Transverse colon (tissue), 4 donors: ENCODE data around the gene DUSP2. TPM values are rescaled to one million over a fixed set of nuclear protein-coding genes. Genes with fewer than 3 reads are reported as not detected.

Source experiments
- DNase-seq: peaks from one replicate; pipeline ENCODE4 v3.0.0-alpha.2; 2019
- H3K27ac ChIP-seq, 4 donors: fragments of 200-600 bp; sonication (generic); 2 replicates each; pipeline ENCODE4 v1.5.1; 2016 to 2018; ENCODE audit warnings: inconsistent platforms in 4 of 4
- H3K27me3 ChIP-seq: fragments of 200-600 bp; sonication (generic); 2 replicates; pipeline ENCODE4 v1.5.1; 2017; ENCODE audit warnings: inconsistent platforms
- H3K36me3 ChIP-seq, 4 donors: fragments of 200-600 bp; sonication (generic); 2 replicates each; pipeline ENCODE4 v1.5.1; 2017 to 2019; ENCODE audit warnings: inconsistent platforms in 4 of 4
- H3K4me1 ChIP-seq, 4 donors: fragments of 200-600 bp; sonication (generic); 2 replicates each; pipeline ENCODE4 v1.5.1; 2017 to 2020; ENCODE audit warnings: inconsistent platforms in 4 of 4
- H3K4me3 ChIP-seq, 4 donors: fragments of 200-600 bp; sonication (generic); 1 replicate in 1 of 4; 2 replicates in 3 of 4; pipeline versions ENCODE4 v1.5.1 to v1.6.1; 2017 to 2019; ENCODE audit warnings: inconsistent platforms in 4 of 4
- H3K9me3 ChIP-seq, 2 donors: fragments of 200-600 bp; sonication (generic); 2 replicates each; pipeline ENCODE4 v1.5.1; 2017 to 2019; ENCODE audit warnings: inconsistent platforms in 2 of 2
- CTCF ChIP-seq, 5 experiments: fragments of 200-600 bp in 3 of 5; fragments of 450-650 bp in 2 of 5; sonication (generic) in 3 of 5; IDR thresholded peaks; 1 replicate in 2 of 5; 2 replicates in 3 of 5; pipeline ENCODE4 v1.5.1; 2016 to 2017; ENCODE audit warnings: antibody characterized with exemption in 5 of 5, inconsistent platforms in 3 of 5, mild to moderate bottlenecking in 2 of 5, moderate library complexity in 1 of 5
- EP300 ChIP-seq: sonication (generic); formaldehyde crosslinking; IDR thresholded peaks from one replicate; pipeline ENCODE4 v1.6.1; 2017; ENCODE audit warnings: antibody characterized with exemption, low read depth
- POLR2A ChIP-seq: fragments of 450-650 bp; IDR thresholded peaks from one replicate; pipeline ENCODE4 v1.6.1; 2016; ENCODE audit warnings: antibody characterized with exemption, mild to moderate bottlenecking, moderate library complexity
- POLR2AphosphoS5 ChIP-seq, 3 donors: sonication (generic); formaldehyde crosslinking; IDR thresholded peaks; one replicate each; pipeline ENCODE4 v1.6.1; 2016; ENCODE audit warnings: antibody characterized with exemption in 3 of 3
- WGBS, 2 donors: methylation state at CpG; one replicate each; pipeline ENCODE4 v1.1.5; 2018; ENCODE audit warnings: low coverage in 1 of 2; 5-methylcytosine and 5-hydroxymethylcytosine counted together
- in situ Hi-C, 4 donors: fragments of 200-750 bp; cut with MboI; loops; one replicate each; pipeline versions ENCODE4 v1.15.0 to v1.15.1; 2017; ENCODE audit warnings: low sequenced_read_pairs in 3 of 4, low pct_ligation_motif_present in 1 of 4, low pct_unique_long_range_greater_than_20kb in 1 of 4
- intact Hi-C: fragments of 100-400 bp; cut with DNase I; formaldehyde crosslinking; loops from one replicate; pipeline ENCODE4 v1.15.1; 2023; ENCODE audit warnings: low total_unique reads
- total RNA-seq, 4 donors: library from RNA; depleted of rRNA; stranded (reverse); fragments of >200 nt; gene quantifications; one replicate each; pipeline ENCODE4 v1.1.0, GENCODE V29; 2016

Gene DUSP2
- total RNA-seq, 4 donors from 2014 or later: 1.6 to 25.1 (median 9.1) TPM; not detected in 1

- no peak for DNase-seq
- TF ChIP-seq CTCF (IDR thresholded peaks at IDR 0.05) (no peak), POLR2AphosphoS5 (IDR thresholded peaks at IDR 0.05) (no peak), POLR2A (no peak), EP300 (no peak)
- in situ Hi-C loops: loop anchor here in 3 of 4 donors (25.0 kb wide), 1 partner anchor 96 kb away; no protein-coding TSS in a partner anchor
- Histone ChIP-seq H3K4me3 (no peak overlapping the region), H3K9me3 (peaks cover 0 to 9% of the 10 kb centered on the region in 2 donors), H3K4me1 (peaks cover 0 to 9% (median 0%) of the 10 kb centered on the region in 4 donors), H3K36me3 (no peaks in the 10 kb centered on the region), H3K27ac (no peak overlapping the region), H3K27me3 (no peaks in the 10 kb centered on the region)
- intact Hi-C loops: no loop called here
- WGBS, 2 donors: 30 to 61% methylated on average over 4 to 17 of the region's 17 CpGs
These were observed 36.5 kb downstream of the DUSP2 start for GRCh38 chr2:96108541-96109360.

GRCh38 chr2:96108151-96108540 lies 37.1 kb downstream of the DUSP2 start:
- in situ Hi-C loops: loop anchor here in 3 of 4 donors (25.0 kb wide), 1 partner anchor 96 kb away; no protein-coding TSS in a partner anchor

DNA sequence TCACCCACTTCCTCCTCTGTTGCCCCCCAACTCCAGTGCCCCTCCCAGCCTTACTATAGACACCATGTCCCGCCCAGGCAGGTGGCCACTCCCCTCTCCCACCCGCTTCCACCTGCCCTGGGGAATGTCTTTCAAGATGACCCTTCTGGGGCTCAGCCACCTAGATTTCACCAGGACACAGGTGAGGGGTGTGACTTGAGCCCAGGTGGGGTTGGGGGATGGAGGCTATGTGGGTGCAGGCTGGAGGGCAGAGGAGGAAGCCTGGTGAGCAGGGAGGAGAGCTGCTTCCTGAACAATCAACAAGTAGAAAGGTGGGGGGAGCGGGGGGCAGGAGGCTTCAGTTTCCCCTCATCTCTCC lies 37.6 kb downstream of the DUSP2 start:
- WGBS, 2 donors: 62% methylated on average over 3 of the region's 3 CpGs; no CpG with 5 or more reads in 1 of the 2 donors
- DNase-seq: no peak
- Histone ChIP-seq H3K27me3 (no peaks in the 10 kb centered on the region), H3K36me3 (no peaks in the 10 kb centered on the region), H3K9me3 (peaks cover 0 to 9% of the 10 kb centered on the region in 2 donors), H3K4me3 (no peak overlapping the region), H3K4me1 (peaks cover 0 to 9% (median 0%) of the 10 kb centered on the region in 4 donors), H3K27ac (no peak overlapping the region)
- TF ChIP-seq POLR2A (no peak), CTCF (IDR thresholded peaks at IDR 0.05) (no peak), POLR2AphosphoS5 (IDR thresholded peaks at IDR 0.05) (no peak), EP300 (no peak)
- in situ Hi-C loops (loop anchor here in 3 of 4 donors (25.0 kb wide), 1 partner anchor 95 kb away; no protein-coding TSS in a partner anchor), intact Hi-C loops (no loop called here)

More at GRCh38 chr2:96108151-96108540, 37.1 kb downstream of the DUSP2 start:
- no peak for DNase-seq
- H3K4me1 ChIP-seq: peaks cover 0 to 9% (median 0%) of the 10 kb centered on the region in 4 donors
- WGBS, 2 donors: 70% methylated on average over 3 of the region's 5 CpGs; no CpG with 5 or more reads in 1 of the 2 donors
- intact Hi-C loops: no loop called here
- TF ChIP-seq CTCF (IDR thresholded peaks at IDR 0.05): no peak
- TF ChIP-seq EP300: no peak
- no peak for TF ChIP-seq POLR2A
- no peak for TF ChIP-seq POLR2AphosphoS5 (IDR thresholded peaks at IDR 0.05)
- no peak overlapping the region for H3K4me3 ChIP-seq
- H3K27ac ChIP-seq: no peak overlapping the region
- H3K36me3 ChIP-seq: no peaks in the 10 kb centered on the region
- H3K27me3 ChIP-seq: no peaks in the 10 kb centered on the region
- peaks cover 0 to 9% of the 10 kb centered on the region in 2 donors for H3K9me3 ChIP-seq

DNA sequence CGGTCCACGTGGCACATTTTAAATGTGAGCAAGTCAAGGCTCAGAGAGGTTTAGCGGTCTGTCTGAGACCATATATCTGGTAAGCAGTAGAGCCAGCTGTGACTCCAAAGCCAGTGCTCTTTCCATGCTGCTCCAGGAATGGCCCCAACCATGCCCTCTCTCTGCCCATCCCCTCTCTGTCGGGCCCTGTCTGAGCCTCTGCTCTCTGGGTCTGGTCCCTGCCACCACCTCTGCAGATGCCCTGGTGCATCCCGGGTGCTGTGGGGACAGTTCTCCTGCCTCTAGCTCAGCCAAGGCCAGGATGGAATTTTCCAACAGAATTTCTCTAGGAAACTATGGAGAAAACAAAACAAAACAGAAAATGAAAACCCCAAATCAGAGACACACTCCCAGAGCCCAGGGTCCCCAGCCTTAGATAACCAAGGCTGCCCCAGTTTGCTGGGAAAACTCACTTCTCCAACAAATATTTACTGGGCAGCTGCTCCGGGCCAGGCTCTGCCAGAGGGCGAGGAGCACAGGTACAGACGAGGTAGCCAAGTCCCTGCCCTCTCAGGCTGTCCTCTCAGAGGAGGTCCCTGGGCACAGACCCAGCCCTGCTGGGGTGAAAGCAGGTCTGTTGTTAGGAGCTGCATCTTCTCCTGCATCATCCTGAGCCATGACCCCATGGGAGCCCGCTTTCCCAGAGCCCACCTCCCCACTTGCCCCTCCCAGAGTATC lies 38.1 kb downstream of the DUSP2 start:
- intact Hi-C loops (no loop called here), in situ Hi-C loops (loop anchor here in 3 of 4 donors (25.0 kb wide), 1 partner anchor 95 kb away; no protein-coding TSS in a partner anchor)
- 64% methylated on average over 9 of the region's 9 CpGs; no CpG with 5 or more reads in 1 of the 2 donors for WGBS, 2 donors
- no peak overlapping the region for H3K27ac ChIP-seq
- H3K36me3 ChIP-seq: no peaks in the 10 kb centered on the region
- TF ChIP-seq POLR2AphosphoS5 (IDR thresholded peaks at IDR 0.05) (no peak), CTCF (IDR thresholded peaks at IDR 0.05) (no peak), EP300 (no peak), POLR2A (no peak)
- H3K4me1 ChIP-seq: peaks cover 0 to 9% (median 0%) of the 10 kb centered on the region in 4 donors
- DNase-seq: no peak
- no peak overlapping the region for H3K4me3 ChIP-seq
- peaks cover 0 to 9% of the 10 kb centered on the region in 2 donors for H3K9me3 ChIP-seq
- no peaks in the 10 kb centered on the region for H3K27me3 ChIP-seq
